Heart right ventricle (tissue), 16 donors: ENCODE measurements around the gene KRT7. TPM values are rescaled to one million over a fixed set of nuclear protein-coding genes. Genes with fewer than 3 reads are reported as not detected.

ENCODE experiments used
- ATAC-seq, 8 donors: fragments of 200-7000 bp; cut with Tn5 transposase; one replicate each; pipeline ENCODE4 v1.9.1; 2020; ENCODE audit warnings: mild to moderate bottlenecking in 8 of 8, moderate library complexity in 8 of 8, moderate number of reproducible peaks in 1 of 8
- DNase-seq, 2 donors: peaks; one replicate each; pipeline ENCODE4 v3.0.0-alpha.2; 2020
- H3K27ac ChIP-seq, 10 donors: fragments of 200-600 bp; sonication (generic) in 2 of 10; one replicate each; pipeline versions ENCODE4 v1.5.0 to v1.8.0; 2020 to 2022; ENCODE audit warnings: mild to moderate bottlenecking in 3 of 10
- H3K27me3 ChIP-seq, 7 donors: fragments of 200-600 bp; one replicate each; pipeline ENCODE4 v1.8.0; 2021 to 2022; ENCODE audit warnings: mild to moderate bottlenecking in 2 of 7
- H3K36me3 ChIP-seq, 9 donors: fragments of 200-600 bp; sonication (generic) in 1 of 9; one replicate each; pipeline versions ENCODE4 v1.5.0 to v1.8.0; 2020 to 2022; ENCODE audit warnings: mild to moderate bottlenecking in 2 of 9
- H3K4me1 ChIP-seq, 9 donors: fragments of 200-600 bp; sonication (generic) in 1 of 9; one replicate each; pipeline versions ENCODE4 v1.5.0 to v1.8.0; 2020 to 2022; ENCODE audit warnings: mild to moderate bottlenecking in 4 of 9
- H3K4me3 ChIP-seq, 10 donors: fragments of 200-600 bp; sonication (generic) in 2 of 10; one replicate each; pipeline versions ENCODE4 v1.5.0 to v1.8.0; 2020 to 2022; ENCODE audit warnings: mild to moderate bottlenecking in 7 of 10, moderate library complexity in 2 of 10
- H3K9me3 ChIP-seq, 11 donors: fragments of 200-600 bp in 10 of 11; sonication (generic) in 2 of 11; one replicate each; pipeline versions ENCODE4 v1.5.0 to v1.8.0; 2013 to 2022; ENCODE audit warnings: mild to moderate bottlenecking in 2 of 11, control low read depth in 1 of 11, moderate library complexity in 1 of 11
- WGBS, 2 donors: extraction: QIAGEN DNeasy Blood & Tissue Kit; methylation state at CpG; one replicate each; pipeline ENCODE4 v1.1.7; 2013; ENCODE audit warnings: inconsistent platforms in 1 of 2; 5-methylcytosine and 5-hydroxymethylcytosine counted together
- intact Hi-C, 10 donors: fragments of 100-400 bp; cut with DNase I; formaldehyde crosslinking; loops; one replicate each; pipeline versions ENCODE4 v1.11.1 to v1.14.2; 2022
- polyA plus RNA-seq, 2 donors: library from polyadenylated mRNA; stranded (reverse); fragments of 200-250 nt; gene quantifications; one replicate each; pipeline ENCODE4 v1.2.3, GENCODE V29; 2013
- total RNA-seq, 10 donors: library from RNA; stranded (reverse); fragmentation: NEBNext Ultra II Directional in 3 of 10; extraction: Animal tissue kit (Norgen Biotek cat#: 25700) in 3 of 10; gene quantifications; one replicate each; pipeline versions ENCODE4 v1.2.1 to v1.2.4, GENCODE V29; 2021 to 2023
- TF ChIP-seq, protein P1 (sequence below), 9 donors: fragments of 200-600 bp; sonication (generic) in 2 of 9; IDR thresholded peaks; one replicate each; pipeline versions ENCODE4 v1.5.0 to v1.8.0; 2021 to 2022; ENCODE audit warnings: antibody characterized with exemption in 9 of 9, mild to moderate bottlenecking in 5 of 9, moderate library complexity in 1 of 9
- donor health status: Arrhythmogenic right ventricular cardiomyopathy.
- donor health status: ischemic (EF 13 %, LVEDD 7.1; RV severe dilation, severe dysfunction).
- donor health status: healthy with polysubstance abuse.
- donor health status: DM: no; HTN: yes; CAD: no.
- donor health status: DM: no; HTN: no; CAD: no.
- donor health status: ischemic (EF 25% LVEDD 6.9; RV normal size, moderate dysfunction).
- donor health status: ischemic (EF 25% LVEDD 5.7; RV mildly dilated, moderate dysfunction).
- donor health status: healthy.
- donor health status: DM: yes; HTN: yes; CAD: no.
- donor health status: Ischemic cardiomyopathy.
- donor health status: ischemic (EF 35%, LVEDD 5.7; RV mildly dilated, moderate dysfunction).
- donor health status: nonischemic (EF 11% LVEDD 7.7; RV severe dilation, severe dysfunction).
- donor health status: DM: yes; HTN: yes; CAD: no.
- donor health status: PGD.
- donor health status: ischemic (EF 29% LVEDD 5.4; RV normal size, mild dysfunction).
- donor health status: nonischemic (EF 23%, LVEDD 6.1; RV moderate dilation, normal function).

Gene KRT7
- total and polyA plus RNA-seq, 12 donors = 0.59 to 10.8 (median 1.8) TPM; not detected in 3

DNA sequence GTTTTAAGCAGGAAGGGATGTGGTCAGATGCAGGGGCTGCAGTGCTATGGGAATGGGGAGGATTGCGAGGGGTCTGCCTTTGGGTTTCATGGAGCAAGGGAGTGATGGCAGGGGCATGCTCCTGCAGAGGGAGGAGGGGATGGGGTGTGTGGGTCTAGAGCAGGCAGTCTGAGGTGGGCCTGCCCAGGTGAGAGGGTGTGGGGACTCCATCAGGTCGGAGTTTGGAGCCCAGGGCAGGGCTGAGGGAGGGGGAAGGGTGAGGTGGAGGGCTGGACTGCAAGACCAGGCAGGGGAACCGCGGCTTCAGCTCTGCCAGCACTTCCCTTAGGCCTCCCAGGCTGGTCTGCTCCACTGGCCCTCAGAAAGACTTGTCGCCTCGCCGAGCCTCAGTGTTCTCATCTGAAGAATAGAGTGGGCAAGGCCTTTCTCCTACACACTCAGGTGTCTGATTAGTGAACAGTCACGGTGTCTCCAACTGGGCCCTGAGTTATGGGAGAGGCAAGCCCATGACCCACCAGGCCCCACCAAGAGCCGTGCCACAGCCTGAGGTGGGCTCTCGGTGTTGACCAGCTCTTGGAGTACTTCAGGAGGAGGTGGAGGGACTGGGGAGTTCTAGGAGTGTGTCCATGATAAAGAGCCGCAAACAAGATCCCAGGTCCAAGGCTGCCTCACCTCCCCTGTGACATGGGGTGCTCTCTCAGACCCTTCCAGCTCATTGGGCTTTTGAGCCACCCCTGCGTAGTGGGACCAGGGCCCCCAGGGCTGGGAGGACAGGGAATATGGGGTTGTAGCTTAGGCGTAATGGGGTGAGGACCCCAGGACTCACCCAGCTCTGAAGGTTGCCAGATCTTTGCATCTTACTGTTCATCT lies 21.1 kb upstream of the KRT7 start:
- intact Hi-C loops = loop anchor here in 4 of 10 donors (2.0 to 10.0 kb wide), 3 partner anchors 55 to 65 kb away; partner anchors contain the start of gene KRT86 (in 1 of the 4)
- no peak for ATAC-seq

DNA sequence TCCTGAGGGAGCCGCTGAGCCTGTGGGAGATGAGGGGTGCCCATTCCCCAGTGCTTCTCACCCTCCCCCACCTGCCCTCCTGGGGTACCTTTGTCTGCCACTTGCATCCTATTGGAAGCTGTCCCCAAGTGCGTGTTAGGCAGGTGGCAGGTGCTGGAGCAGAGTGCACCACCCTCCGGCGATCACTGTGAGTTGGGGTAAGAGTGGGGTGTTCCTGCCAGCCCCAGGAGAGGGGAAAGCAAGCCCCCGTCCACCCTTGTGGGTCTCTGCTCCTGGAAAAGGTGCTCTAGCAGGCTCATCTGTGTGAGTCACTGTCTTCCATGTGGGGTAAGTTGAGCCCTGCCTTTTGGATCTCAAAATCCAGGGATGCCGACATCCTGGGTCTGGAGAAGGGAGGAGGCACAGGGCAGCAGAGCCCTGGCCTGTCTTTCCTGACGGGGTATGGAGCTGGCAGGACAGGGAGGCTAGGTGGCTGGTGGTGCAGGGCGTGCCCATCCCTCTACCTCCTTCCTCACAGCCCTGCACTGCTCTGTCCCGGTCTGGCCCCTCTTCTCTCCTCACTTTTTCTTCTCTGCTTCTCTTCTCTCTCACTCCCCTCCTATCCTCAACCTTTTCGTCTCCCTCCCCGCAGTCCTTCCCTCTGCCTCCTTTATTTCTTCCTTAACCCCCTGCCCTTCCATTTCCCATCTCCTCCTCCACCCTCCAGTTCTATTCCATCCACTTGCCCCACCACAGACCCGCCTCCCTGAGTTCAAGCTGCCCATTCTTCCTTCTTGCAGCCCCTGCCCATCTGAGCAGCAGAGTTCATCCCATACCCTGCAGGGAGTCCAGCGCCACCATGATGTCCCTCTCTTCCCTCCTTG lies 20.1 kb upstream of the KRT7 start:
- DNase-seq = no peak
- Histone ChIP-seq H3K4me1 (peaks cover 2 to 47% (median 24%) of the 10 kb centered on the region in 9 donors), H3K36me3 (no peaks in the 10 kb centered on the region), H3K27me3 (peaks cover 0 to 10% (median 0%) of the 10 kb centered on the region in 7 donors), H3K27ac (no peak overlapping the region), H3K4me3 (no peak overlapping the region), H3K9me3 (no peaks in the 10 kb centered on the region)
- intact Hi-C loops = loop anchor here in 4 of 10 donors (2.0 to 10.0 kb wide), 3 partner anchors 56 to 64 kb away; partner anchors contain the start of gene KRT86 (in 1 of the 4)
- TF ChIP-seq, protein P1, sequence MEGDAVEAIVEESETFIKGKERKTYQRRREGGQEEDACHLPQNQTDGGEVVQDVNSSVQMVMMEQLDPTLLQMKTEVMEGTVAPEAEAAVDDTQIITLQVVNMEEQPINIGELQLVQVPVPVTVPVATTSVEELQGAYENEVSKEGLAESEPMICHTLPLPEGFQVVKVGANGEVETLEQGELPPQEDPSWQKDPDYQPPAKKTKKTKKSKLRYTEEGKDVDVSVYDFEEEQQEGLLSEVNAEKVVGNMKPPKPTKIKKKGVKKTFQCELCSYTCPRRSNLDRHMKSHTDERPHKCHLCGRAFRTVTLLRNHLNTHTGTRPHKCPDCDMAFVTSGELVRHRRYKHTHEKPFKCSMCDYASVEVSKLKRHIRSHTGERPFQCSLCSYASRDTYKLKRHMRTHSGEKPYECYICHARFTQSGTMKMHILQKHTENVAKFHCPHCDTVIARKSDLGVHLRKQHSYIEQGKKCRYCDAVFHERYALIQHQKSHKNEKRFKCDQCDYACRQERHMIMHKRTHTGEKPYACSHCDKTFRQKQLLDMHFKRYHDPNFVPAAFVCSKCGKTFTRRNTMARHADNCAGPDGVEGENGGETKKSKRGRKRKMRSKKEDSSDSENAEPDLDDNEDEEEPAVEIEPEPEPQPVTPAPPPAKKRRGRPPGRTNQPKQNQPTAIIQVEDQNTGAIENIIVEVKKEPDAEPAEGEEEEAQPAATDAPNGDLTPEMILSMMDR (IDR thresholded peaks at IDR 0.05) = no peak
- no peak for ATAC-seq
- WGBS, 2 donors = 79 to 85% methylated on average over 13 of the region's 13 CpGs

More for the DNA sequence above, 21.1 kb upstream of the KRT7 start:
- TF ChIP-seq, protein P1 (IDR thresholded peaks at IDR 0.05) = no peak
- no peak overlapping the region for H3K27ac ChIP-seq
- no peak overlapping the region for H3K4me3 ChIP-seq
- WGBS, 2 donors = 91 to 92% methylated on average over 13 of the region's 13 CpGs
- H3K27me3 ChIP-seq = peaks cover 0 to 10% (median 0%) of the 10 kb centered on the region in 7 donors
- H3K9me3 ChIP-seq = no peaks in the 10 kb centered on the region
- DNase-seq = no peak
- H3K4me1 ChIP-seq = peaks cover 6 to 45% (median 26%) of the 10 kb centered on the region in 9 donors
- H3K36me3 ChIP-seq = no peaks in the 10 kb centered on the region

DNA sequence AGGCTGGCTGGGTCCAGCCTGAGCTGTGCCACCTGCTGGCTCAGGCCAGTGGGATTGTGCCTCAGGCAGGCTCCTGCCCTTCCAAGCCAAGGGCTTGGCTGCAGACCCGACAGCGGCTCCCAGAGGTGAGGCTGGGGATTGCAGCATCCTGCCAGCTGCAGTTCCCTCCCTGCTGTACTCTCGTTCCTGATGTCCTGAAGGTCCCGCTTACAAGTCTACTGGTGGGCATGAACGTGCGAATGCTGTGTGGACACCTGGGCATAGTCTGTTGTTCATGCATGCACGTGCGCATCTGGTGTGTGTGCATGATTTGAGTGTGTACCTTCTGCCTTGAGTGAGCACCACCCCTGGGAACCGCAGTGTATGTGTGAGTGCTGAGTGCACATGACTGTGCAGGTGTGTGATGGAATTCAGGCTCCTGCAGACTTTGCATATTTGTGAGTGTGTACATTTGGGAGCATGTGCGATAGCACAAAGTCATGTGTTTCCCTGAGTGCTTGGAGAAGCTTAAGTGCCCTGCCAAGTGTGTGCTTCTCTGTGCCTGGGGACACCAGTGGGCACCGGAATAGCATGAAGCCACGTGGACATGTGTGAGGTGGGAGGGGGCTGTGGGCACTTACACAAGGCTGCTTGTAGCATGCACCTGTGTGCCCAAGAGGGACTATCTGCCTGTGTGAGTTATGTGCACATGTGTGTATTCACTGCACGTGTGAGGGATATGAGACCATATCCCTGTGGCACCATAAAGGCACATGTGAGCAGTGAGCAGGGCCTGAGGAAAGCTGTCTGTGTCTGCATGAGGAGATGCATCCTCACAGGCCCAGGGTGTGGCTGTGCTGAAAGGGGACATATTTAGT lies 19.3 kb upstream of the KRT7 start:
- H3K36me3 ChIP-seq = no peaks in the 10 kb centered on the region
- no peak overlapping the region for H3K27ac ChIP-seq
- intact Hi-C loops = loop anchor here in 4 of 10 donors (2.0 to 10.0 kb wide), 3 partner anchors 57 to 64 kb away; partner anchors contain the start of gene KRT86 (in 1 of the 4)
- no peaks in the 10 kb centered on the region for H3K9me3 ChIP-seq
- H3K4me1 ChIP-seq = peaks cover 0 to 39% (median 16%) of the 10 kb centered on the region in 9 donors
- peak; percentile 77 to 94 (median 88) for ATAC-seq
- WGBS, 2 donors = 32 to 35% methylated on average over 13 of the region's 13 CpGs
- peaks cover 0 to 10% (median 0%) of the 10 kb centered on the region in 7 donors for H3K27me3 ChIP-seq
- peak; percentile 58 to 81 for DNase-seq
- TF ChIP-seq, protein P1 (IDR thresholded peaks at IDR 0.05) = peak; percentile 92 to 98 (median 96)
- no peak overlapping the region for H3K4me3 ChIP-seq
